Activated naive CD4-positive, alpha-beta T cell treated with anti-CD3 and anti-CD28 coated beads, Interleukin-2, amount 50 U/mL, for 24 hours (primary cell): Measurements from ENCODE around the gene PRCC.

Source experiments
- H3K27ac Mint-ChIP-seq: one replicate; pipeline ENCODE4 v1.8.0; 2021; ENCODE audit warnings: mild to moderate bottlenecking, mixed read lengths
- H3K27me3 Mint-ChIP-seq: one replicate; pipeline ENCODE4 v1.8.0; 2021; ENCODE audit warnings: mixed read lengths
- H3K36me3 Mint-ChIP-seq: one replicate; pipeline ENCODE4 v1.8.0; 2021; ENCODE audit warnings: mixed read lengths
- H3K4me1 Mint-ChIP-seq: one replicate; pipeline ENCODE4 v1.8.0; 2021; ENCODE audit warnings: mixed read lengths
- H3K4me3 Mint-ChIP-seq: one replicate; pipeline ENCODE4 v1.8.0; 2021; ENCODE audit warnings: mild to moderate bottlenecking, mixed read lengths
- H3K9me3 Mint-ChIP-seq: one replicate; pipeline ENCODE4 v1.8.0; 2021; ENCODE audit warnings: mixed read lengths

The PRCC gene

DNA sequence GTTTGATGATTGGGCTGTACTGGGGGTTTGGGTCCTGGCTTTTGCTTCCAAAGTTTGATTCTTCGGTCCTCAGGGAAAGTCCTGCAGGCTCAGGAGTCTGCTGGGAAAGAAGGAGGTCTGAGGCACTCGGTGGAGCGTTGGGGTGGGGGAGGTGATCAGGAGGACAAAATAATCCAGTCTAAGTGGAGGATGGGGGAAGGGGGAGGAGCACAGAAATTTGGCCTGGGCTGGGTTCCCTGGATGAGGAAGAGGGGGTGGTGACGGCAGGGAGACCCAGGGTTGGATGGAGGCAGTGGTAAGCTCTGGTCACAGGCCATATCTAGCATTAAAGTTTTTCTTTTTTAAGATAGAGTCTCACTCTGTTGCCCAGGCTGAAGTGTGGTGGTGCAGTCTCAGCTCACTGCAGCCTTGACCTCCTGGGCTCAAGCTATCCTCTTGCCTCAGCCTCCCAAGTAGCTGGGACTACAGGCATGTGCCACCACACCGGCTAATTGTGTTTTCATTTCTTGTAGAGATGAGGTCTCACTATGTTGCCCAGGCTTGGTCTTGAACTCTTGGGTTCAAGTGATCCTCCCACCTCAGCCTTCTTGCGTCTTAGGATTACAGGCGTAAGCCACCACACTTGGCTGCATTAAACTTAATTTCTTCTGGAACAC, 42.5 kb downstream of the PRCC start:
- Mint-ChIP-seq H3K4me3 (no peak overlapping the region), H3K36me3 (peaks cover 44% of the 10 kb centered on the region), H3K9me3 (no peaks in the 10 kb centered on the region), H3K27ac (no peak overlapping the region), H3K4me1 (peaks cover 58% of the 10 kb centered on the region), H3K27me3 (no peaks in the 10 kb centered on the region)

DNA sequence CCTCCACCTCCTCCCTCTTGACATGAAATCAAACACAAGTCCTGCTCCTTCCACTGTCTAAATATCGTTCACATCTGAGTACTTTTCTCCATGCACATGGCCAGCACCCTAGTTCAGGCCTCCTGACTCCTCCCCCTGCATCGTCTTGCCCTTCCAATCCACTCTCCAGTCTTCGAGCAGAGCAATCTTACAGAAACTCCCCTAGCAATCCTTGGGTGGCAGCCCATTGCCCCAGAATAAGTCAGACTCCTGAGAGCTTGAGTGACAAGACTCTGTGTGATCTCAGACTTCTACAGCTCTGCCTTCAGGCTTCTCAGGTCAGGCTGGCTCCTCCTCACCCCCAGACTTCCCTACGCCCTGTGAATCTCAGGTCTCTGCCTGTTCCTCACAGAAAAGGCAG, 43.8 kb downstream of the PRCC start:
- H3K4me1 Mint-ChIP-seq: peaks cover 71% of the 10 kb centered on the region
- peak overlapping the region; percentile 97 for H3K4me3 Mint-ChIP-seq
- peak overlapping the region; percentile 4 for H3K27ac Mint-ChIP-seq

DNA sequence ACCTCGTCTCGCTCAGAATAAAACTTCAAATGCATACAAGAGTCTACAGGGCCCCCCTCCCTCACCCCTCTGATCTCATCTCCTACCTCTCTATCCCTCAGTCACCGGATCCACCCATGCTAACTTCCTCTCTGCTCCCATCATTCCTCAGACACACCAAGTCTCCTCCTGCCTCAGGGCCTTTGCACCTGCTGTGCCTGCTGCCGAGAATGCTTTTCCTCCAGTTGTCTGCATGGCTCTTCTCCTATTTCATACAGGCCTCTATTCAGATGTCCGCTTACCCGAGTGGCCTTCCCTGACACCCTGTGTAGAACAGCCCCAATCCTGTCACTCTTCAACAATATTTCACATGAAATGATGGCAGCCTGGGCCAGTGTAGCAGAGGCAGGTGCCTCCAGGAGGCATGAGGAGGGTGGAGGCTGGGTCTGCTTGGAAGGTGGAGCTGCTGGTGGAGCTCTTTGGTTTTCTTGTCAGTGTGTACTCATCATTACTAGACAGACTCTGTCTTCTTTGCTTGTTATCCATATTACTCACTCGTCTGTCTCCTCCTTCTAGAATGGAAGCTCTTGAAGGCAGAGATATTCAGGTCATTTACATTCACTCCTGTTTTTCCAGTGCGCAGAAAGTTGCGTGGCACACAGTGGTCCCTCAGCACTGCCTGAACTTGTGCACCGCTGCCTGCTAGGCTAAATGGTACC, 45.1 kb downstream of the PRCC start:
- H3K9me3 Mint-ChIP-seq: no peaks in the 10 kb centered on the region
- peaks cover 76% of the 10 kb centered on the region for H3K4me1 Mint-ChIP-seq

More for the DNA sequence above, 43.8 kb downstream of the PRCC start:
- no peaks in the 10 kb centered on the region for H3K9me3 Mint-ChIP-seq
- H3K27me3 Mint-ChIP-seq: no peaks in the 10 kb centered on the region
- H3K36me3 Mint-ChIP-seq: peaks cover 48% of the 10 kb centered on the region

DNA sequence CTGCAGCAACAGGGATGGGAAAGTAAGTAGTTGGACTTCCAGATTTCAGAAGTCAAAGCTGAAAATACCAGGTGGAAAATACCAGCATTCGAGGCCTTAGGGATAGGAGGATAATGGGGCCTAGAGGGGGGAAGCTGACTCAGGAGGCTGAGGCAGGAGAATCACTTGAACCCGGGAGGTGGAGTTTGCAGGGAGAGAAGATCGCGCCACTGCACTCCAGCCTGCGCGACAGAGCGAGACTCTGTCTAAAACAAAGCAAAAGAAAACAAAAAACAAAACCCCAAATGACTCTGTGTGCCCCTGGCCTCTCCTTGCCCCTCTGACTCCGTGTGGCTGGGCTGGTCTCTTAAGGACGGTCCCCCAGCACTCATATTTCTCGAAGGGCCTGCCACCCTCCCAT, 46.0 kb downstream of the PRCC start:
- Mint-ChIP-seq H3K4me1 (peaks cover 72% of the 10 kb centered on the region), H3K36me3 (peaks cover 35% of the 10 kb centered on the region), H3K27me3 (no peaks in the 10 kb centered on the region), H3K27ac (no peak overlapping the region), H3K9me3 (no peaks in the 10 kb centered on the region), H3K4me3 (peak overlapping the region; percentile 97)

More for the DNA sequence above, 45.1 kb downstream of the PRCC start:
- peak overlapping the region; percentile 82 for H3K27ac Mint-ChIP-seq
- H3K27me3 Mint-ChIP-seq: no peaks in the 10 kb centered on the region
- peak overlapping the region; percentile 97 for H3K4me3 Mint-ChIP-seq
- H3K36me3 Mint-ChIP-seq: peaks cover 44% of the 10 kb centered on the region

DNA sequence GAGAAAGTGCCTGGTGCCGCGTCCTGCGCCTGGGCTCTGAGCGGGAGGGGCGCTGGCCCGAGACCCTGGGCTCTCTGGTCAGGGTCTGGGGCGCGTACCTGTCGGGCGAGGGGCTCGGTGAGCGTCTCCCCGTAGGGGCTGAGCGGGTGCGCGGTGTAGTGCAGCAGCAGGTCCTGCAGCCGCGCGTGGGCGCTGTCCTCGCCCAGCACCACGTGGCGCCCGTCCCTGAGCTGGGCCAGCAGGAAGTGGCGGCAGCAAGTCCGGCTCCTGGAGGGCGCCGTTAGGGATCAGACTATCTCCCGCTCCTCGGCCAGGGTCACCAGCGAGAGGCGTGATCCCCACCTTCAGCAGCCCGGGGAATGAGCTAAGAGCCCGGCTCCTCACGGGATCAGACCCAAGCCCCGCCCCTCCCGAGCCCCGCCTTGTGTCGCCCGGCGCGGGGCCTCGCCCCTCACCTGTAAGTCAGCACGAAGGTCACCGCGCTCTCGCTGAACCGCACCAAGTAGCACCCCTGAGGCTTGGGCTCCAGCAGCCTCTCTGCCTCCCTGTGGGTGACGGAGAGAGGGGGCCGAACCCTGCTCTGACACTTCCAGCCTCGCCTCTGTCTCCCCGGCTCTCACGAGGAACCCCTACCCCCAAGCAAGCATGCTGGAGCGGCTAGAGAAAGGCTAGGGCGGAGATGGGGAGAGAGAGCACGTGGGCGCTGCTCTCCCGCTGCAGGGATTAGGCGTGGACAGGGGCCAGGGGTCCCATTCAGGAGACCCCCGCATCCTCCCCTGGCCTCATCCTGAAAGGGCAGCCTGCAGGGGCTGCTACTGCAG, 46.6 kb downstream of the PRCC start:
- Mint-ChIP-seq H3K36me3 (peaks cover 35% of the 10 kb centered on the region), H3K4me3 (peak overlapping the region; percentile 97), H3K27ac (peak overlapping the region; percentile 96), H3K4me1 (peaks cover 70% of the 10 kb centered on the region), H3K27me3 (no peaks in the 10 kb centered on the region), H3K9me3 (no peaks in the 10 kb centered on the region)

DNA sequence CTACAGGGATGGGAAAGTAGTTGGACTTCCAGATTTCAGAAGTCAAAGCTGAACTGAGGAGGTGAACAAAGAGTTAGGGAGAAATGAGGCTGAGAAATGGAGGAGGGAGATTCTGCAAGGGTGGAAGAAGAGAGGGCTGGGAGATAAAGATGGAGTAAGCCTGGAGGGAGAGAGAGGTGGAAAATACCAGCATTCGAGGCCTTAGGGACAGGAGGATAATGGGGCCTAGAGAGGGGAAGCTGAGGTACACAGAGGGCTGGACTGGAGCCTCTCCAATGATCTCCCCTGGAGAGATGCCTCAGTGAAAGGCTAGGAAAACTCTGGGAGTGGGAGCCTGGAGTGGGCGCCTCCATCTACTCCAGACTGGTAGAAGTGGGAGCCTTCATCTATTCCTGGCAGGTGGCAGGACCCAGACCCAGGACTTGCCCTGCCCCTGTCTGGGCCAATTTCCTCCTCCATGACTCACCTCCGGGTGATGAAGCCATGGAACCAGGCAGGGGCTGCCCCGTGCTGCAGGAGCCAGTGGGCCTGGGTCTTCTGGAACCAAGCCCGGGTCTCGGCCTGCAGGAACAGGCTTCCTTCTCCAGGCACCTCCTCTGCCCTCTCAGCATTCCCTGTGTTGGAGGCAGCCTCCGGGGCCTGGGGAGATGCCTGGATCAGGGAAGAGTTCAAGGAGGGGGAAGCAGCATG, 47.4 kb downstream of the PRCC start:
- Mint-ChIP-seq H3K4me3 (peak overlapping the region; percentile 97), H3K27ac (peak overlapping the region; percentile 100), H3K4me1 (peaks cover 70% of the 10 kb centered on the region), H3K27me3 (no peaks in the 10 kb centered on the region), H3K9me3 (no peaks in the 10 kb centered on the region), H3K36me3 (peaks cover 35% of the 10 kb centered on the region)

DNA sequence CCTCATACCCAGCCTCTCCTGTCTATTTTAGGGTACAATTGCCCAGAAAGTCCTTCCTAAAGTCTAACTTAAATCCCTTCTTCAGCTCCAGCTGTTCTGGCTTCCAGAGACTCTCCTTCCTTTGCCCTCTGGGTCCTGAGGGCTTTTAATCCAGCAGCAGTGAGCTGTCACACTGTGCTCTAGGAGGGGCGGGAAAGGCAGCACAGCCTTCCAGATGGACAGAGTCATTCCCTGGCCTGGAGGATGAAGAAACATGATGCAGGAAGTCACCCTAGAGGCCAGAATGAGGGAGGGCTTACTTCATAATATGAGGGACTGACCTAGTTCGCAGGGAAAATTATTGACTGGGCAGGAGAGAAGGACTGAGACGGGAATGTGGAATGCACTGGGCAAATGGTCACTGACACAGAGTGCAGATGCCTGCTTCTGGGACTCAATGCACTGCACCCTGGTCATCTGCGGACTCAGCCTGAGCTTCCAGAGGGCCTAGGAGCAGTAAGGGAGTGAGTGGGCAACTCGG, 48.0 kb downstream of the PRCC start:
- H3K9me3 Mint-ChIP-seq: no peaks in the 10 kb centered on the region
- H3K36me3 Mint-ChIP-seq: peaks cover 35% of the 10 kb centered on the region
- no peaks in the 10 kb centered on the region for H3K27me3 Mint-ChIP-seq
- peaks cover 70% of the 10 kb centered on the region for H3K4me1 Mint-ChIP-seq
- peak overlapping the region; percentile 97 for H3K4me3 Mint-ChIP-seq
- H3K27ac Mint-ChIP-seq: peak overlapping the region; percentile 100

DNA sequence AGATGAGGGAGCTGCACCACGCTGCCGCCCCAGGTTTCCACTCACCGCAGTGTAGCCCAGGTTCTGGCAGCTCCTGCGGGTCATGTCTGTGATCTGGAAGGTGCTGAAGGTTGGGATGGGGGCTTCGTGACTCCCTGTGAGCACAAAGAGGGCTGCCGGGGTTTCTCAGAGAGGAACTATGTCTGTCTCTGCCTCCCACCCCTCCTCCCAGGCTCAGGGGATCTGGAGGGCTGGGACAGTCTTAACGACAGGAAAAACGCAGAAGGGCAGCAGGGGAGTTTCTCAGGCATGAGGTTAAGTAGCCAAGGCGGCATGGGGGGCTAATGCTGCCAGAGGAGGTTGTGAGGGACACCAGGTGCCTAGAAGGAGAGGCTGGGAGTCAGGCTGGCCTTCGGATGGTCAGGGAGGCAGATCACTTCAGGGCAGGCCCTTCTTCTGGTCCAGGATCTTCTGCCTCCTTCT, 48.7 kb downstream of the PRCC start:
- Mint-ChIP-seq H3K27me3 (no peaks in the 10 kb centered on the region), H3K4me3 (peak overlapping the region; percentile 97), H3K4me1 (peaks cover 68% of the 10 kb centered on the region), H3K9me3 (no peaks in the 10 kb centered on the region), H3K36me3 (peaks cover 34% of the 10 kb centered on the region), H3K27ac (peak overlapping the region; percentile 100)

DNA sequence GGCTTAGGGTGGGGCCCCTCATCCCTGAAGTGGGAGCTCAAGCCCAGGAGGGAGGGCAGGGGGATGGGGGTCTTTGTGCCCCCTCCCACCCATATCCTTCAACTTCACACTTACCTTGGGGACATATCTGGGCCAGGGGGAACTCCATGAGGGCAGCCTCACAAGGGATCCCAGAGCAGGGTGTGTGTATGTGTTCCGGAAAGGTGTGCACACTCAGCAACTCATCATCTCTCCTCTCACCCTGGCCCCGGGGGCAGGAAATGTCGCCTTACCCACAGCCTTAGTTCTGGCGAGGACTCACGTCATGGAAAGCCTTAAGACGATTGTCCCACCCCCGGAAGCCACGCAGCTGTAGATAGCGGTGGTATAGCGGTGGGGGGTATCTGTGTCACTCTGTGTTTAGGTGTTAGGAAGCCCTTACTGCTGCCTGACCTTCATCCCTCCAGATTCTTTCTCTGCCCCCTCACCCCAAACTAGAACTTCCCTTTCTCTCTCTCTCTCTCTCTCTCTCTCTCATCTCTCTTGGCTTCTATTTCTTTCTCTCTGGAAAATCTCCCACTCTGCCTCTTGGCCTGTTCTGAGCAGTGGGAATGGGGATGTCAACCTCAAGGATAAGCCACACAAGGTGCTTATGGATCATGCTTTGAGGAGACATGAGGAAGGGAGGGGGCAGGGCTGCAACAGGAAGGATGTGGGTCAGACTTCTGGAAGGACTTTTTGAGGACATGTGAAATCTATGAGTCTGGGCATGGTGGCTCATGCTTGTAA, 49.4 kb downstream of the PRCC start, which contains the start of gene SH2D2A:
Gene SH2D2A (minus strand): TSS at position 288 of the 768 bp plus-strand sequence. CDS start 140 bp downstream, at position 148.
- Mint-ChIP-seq H3K4me1 (peaks cover 66% of the 10 kb centered on the region), H3K27ac (peak within 1 kb of the TSS; percentile 100), H3K27me3 (no peaks in the 10 kb centered on the region), H3K9me3 (no peaks in the 10 kb centered on the region), H3K4me3 (peak within 1 kb of the TSS; percentile 97), H3K36me3 (peaks cover 28% of the 10 kb centered on the region)

DNA sequence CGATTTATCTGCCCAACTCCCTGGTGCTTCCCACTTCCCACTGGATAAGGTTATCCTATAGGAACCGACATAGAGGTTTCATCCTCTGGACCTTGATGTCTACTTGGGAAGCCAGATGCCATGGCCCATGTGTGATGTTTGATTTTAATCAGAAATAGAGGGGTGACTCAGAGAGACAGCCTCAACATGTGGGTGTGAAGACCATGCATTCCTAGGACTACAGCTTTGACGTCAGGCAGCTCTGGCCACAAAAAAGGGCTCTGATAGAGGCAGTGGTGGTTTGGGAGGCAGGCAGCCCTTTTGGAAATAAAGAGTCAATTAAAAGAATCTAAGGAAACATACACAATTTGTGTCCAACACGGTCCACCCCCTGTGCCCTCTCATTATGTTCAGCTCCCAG, 54.5 kb downstream of the PRCC start:
- Mint-ChIP-seq H3K4me1 (peaks cover 25% of the 10 kb centered on the region), H3K36me3 (no peaks in the 10 kb centered on the region), H3K9me3 (no peaks in the 10 kb centered on the region), H3K27me3 (no peaks in the 10 kb centered on the region), H3K4me3 (no peak overlapping the region), H3K27ac (no peak overlapping the region)

DNA sequence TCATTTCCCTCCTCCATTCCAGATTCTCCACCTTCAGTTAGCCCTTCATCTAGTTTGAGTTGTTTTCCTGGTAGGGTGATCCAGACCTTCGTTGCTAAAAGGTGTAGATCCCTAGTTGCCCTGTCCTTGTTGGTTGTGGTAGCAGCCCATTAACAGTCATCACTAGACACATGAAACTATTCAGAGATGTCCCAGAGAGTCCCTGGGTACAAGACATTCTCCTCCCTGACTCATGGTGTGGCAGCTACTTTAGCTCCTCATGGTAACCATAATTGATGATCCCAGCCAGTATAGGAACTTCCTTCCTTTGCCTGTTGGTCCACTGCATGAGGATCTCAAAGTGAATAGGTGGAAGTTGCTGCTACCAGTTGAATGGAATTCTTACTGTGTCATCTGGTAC, 55.3 kb downstream of the PRCC start:
- Mint-ChIP-seq H3K27ac (peak overlapping the region; percentile 37), H3K27me3 (no peaks in the 10 kb centered on the region), H3K9me3 (no peaks in the 10 kb centered on the region), H3K4me3 (no peak overlapping the region), H3K4me1 (peaks cover 19% of the 10 kb centered on the region), H3K36me3 (no peaks in the 10 kb centered on the region)

DNA sequence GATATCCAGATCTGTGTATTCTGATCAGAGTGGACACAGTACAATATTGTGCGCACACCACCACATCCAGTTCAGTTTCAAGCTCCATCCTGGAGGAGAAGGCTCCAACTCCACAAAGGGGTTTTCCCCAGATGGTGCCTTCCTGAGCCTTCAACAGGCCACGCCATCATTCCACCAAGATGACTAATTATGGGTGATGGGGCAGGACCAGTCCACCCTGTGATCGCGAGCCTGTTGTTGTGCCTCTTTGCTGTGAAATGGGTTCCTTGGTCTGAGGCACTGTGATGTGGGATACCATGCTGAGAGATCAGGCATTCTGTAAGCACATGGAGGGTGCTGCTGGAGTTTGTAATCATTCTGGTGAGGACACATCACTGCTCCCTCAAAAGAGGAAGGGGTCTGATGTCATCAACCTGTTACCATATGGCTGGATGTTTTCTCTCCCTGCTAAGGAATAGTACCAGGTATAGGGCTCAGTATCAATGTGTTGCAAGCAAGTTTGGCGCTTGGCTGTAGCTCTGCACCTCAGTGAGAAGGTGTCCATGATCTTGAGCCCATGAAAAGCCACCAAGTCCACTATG, 56.0 kb downstream of the PRCC start:
- no peaks in the 10 kb centered on the region for H3K9me3 Mint-ChIP-seq
- H3K27ac Mint-ChIP-seq: no peak overlapping the region
- no peaks in the 10 kb centered on the region for H3K36me3 Mint-ChIP-seq
- peaks cover 14% of the 10 kb centered on the region for H3K4me1 Mint-ChIP-seq
- H3K4me3 Mint-ChIP-seq: no peak overlapping the region
- no peaks in the 10 kb centered on the region for H3K27me3 Mint-ChIP-seq

DNA sequence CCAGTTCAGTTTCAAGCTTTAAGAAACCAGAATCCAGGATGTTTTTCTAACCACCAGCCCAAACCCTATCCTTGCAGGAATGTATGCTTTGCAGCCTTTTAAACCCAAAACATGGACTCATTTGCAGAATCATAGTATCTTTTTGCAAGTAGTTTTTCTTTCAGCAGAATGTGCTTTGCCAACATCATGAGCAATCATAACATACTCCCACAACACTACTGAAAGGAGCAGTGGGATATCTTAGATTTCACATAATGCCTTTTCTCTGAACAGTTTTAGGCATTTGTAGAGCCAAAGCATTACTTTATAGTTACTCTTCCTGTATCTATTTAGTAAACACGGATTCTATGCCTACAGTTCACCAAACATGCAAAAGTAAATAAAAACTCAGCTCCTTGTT, 59.3 kb downstream of the PRCC start:
- Mint-ChIP-seq H3K4me1 (peaks cover 5% of the 10 kb centered on the region), H3K27me3 (no peaks in the 10 kb centered on the region), H3K27ac (no peak overlapping the region), H3K4me3 (no peak overlapping the region), H3K9me3 (no peaks in the 10 kb centered on the region), H3K36me3 (no peaks in the 10 kb centered on the region)

DNA sequence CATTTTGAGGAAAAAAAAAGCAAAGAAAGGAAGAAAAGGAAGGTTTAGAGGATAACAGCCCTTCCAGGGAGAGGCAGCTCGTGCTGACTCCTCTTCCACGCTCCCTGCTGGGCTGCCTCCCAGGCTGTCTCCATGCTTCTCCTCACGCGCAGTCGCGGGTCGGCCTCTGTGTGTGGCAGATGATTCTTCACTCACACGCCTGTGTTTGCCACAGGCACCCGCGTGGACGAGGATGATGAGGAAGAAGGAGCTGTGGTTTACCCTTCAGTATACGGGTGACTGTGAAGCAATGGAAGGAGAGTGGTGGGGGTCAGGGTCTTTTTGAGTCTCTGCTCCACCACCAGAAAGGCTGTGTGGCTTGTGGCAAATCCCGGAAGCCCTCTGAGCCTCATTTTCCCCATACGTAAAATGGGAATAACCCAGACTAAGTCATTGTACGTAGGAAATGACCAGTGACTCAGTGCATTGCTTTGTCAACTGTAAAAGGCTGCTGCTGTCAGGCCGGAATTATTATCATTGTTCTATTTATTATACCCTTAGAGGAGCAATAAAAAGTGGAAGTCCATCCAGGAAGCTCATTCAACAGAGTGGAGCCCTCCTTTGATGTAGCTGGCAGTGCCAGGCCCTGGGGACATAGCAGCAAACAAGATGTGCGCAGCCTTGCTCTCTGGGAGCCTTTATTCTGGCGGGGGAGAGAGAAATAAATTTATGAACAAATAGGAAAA, 61.2 kb downstream of the PRCC start:
- H3K27ac Mint-ChIP-seq: no peak overlapping the region
- H3K4me3 Mint-ChIP-seq: no peak overlapping the region
- H3K36me3 Mint-ChIP-seq: no peaks in the 10 kb centered on the region
- H3K9me3 Mint-ChIP-seq: no peaks in the 10 kb centered on the region
- H3K27me3 Mint-ChIP-seq: no peaks in the 10 kb centered on the region
- no peaks in the 10 kb centered on the region for H3K4me1 Mint-ChIP-seq
